MCF 10A (cell line): ENCODE data around the gene PRRX1. TPM values are rescaled to one million over a fixed set of nuclear protein-coding genes. Genes with fewer than 3 reads are reported as not detected.

Source experiments
- BruUV-seq: library from RNA; stranded (reverse); fragments of 400-500 nt; replicated peaks from 2 replicates; lab custom pipeline; 2021; lab: Mats Ljungman, UMichigan
- CTCF ChIA-PET: fragments of 300-600 bp; sonication (Branson Sonifier 250); formaldehyde crosslinking; extraction: SDS; loops from one replicate; lab custom pipeline; 2021; ENCODE audit warnings: antibody characterized with exemption, inconsistent platforms; lab: Yijun Ruan, JAX
- POLR2A ChIA-PET: fragments of 300-600, 350-650 bp; sonication (Branson Sonifier 250); formaldehyde crosslinking; extraction: SDS; loops from one replicate; lab custom pipeline; 2020; ENCODE audit warnings: antibody characterized with exemption, inconsistent platforms; lab: Yijun Ruan, JAX
- DNase-seq: peaks from one replicate; pipeline ENCODE4 v3.0.0-alpha.2; 2018; ENCODE audit not compliant: unreplicated experiment
- H3K27ac Mint-ChIP-seq: one replicate; pipeline ENCODE4 v1.8.0; 2022; ENCODE audit warnings: mild to moderate bottlenecking, low read depth, mixed read lengths; ENCODE audit not compliant: unreplicated experiment
- H3K27me3 Mint-ChIP-seq: one replicate; pipeline ENCODE4 v1.8.0; 2022; ENCODE audit warnings: mixed read lengths; ENCODE audit not compliant: insufficient read depth, unreplicated experiment
- H3K36me3 Mint-ChIP-seq: one replicate; pipeline ENCODE4 v1.8.0; 2022; ENCODE audit warnings: mild to moderate bottlenecking, moderate library complexity, mixed read lengths; ENCODE audit not compliant: insufficient read depth, unreplicated experiment
- H3K4me1 Mint-ChIP-seq: one replicate; pipeline ENCODE4 v1.8.0; 2022; ENCODE audit warnings: mixed read lengths; ENCODE audit not compliant: insufficient read depth, unreplicated experiment
- H3K4me3 Mint-ChIP-seq: one replicate; pipeline ENCODE4 v1.8.0; 2022; ENCODE audit warnings: mild to moderate bottlenecking, moderate library complexity, mixed read lengths; ENCODE audit not compliant: unreplicated experiment
- H3K9me3 Mint-ChIP-seq: one replicate; pipeline ENCODE4 v1.8.0; 2022; ENCODE audit warnings: mixed read lengths; ENCODE audit not compliant: unreplicated experiment
- CTCF ChIP-seq: fragments of 200-600 bp; IDR thresholded peaks from one replicate; pipeline ENCODE4 v1.8.0; 2022; ENCODE audit warnings: antibody characterized with exemption, mild to moderate bottlenecking; ENCODE audit not compliant: unreplicated experiment
- intact Hi-C: fragments of 100-400 bp; cut with micrococcal nuclease; formaldehyde crosslinking; loops from 2 replicates; pipeline ENCODE4 v1.14.1; 2022
- total RNA-seq: library from RNA; stranded (reverse); gene quantifications from 2 replicates; pipeline ENCODE4 v1.2.3, GENCODE V29; 2022

Gene PRRX1
- total RNA-seq, 1 experiment from 2014 or later = not detected

- no peak for DNase-seq
- no peak for TF ChIP-seq CTCF
- H3K27me3 Mint-ChIP-seq = no peaks in the 10 kb centered on the region
- POLR2A ChIA-PET = interaction anchor here (1.1 to 1.4 kb wide), 2 partner anchors 40 to 167 kb away, joined by 3 read pairs; partner anchors contain the start of gene GORAB
- H3K36me3 Mint-ChIP-seq = no peaks in the 10 kb centered on the region
- no peaks in the 10 kb centered on the region for H3K9me3 Mint-ChIP-seq
- no peak overlapping the region for H3K27ac Mint-ChIP-seq
- no peak overlapping the region for H3K4me3 Mint-ChIP-seq
- no TSS peak for BruUV-seq
- CTCF ChIA-PET = interaction anchor here (0.6 to 2.2 kb wide), 5 partner anchors 9 to 231 kb away, joined by 3 to 8 read pairs (median 4); no protein-coding TSS in a partner anchor
- peaks cover 12% of the 10 kb centered on the region for H3K4me1 Mint-ChIP-seq
- intact Hi-C loops = no loop called here
These were observed 34.7 kb downstream of the PRRX1 start for GRCh38 chr1:170698301-170699275.

- no TSS peak for BruUV-seq
These were observed 35.8 kb downstream of the PRRX1 start for GRCh38 chr1:170699696-170700095.

GRCh38 chr1:170700842-170701615 is 37.1 kb downstream of the PRRX1 start:
- Mint-ChIP-seq H3K9me3 (no peaks in the 10 kb centered on the region), H3K4me1 (peaks cover 12% of the 10 kb centered on the region), H3K27ac (no peak overlapping the region), H3K27me3 (no peaks in the 10 kb centered on the region), H3K4me3 (no peak overlapping the region), H3K36me3 (no peaks in the 10 kb centered on the region)
- POLR2A ChIA-PET = no interaction called here
- intact Hi-C loops = loop anchor here (10.0 kb wide), 1 partner anchor 626 kb away; the partner anchor contains the start of gene KIFAP3
- CTCF ChIA-PET = interaction anchor here (1.8 kb wide), 1 partner anchor 11 kb away, joined by 13 read pairs; no protein-coding TSS in a partner anchor
- no peak for TF ChIP-seq CTCF
- no TSS peak for BruUV-seq
- no peak for DNase-seq

More at GRCh38 chr1:170699696-170700095, 35.8 kb downstream of the PRRX1 start:
- H3K4me1 Mint-ChIP-seq = peaks cover 12% of the 10 kb centered on the region
- H3K9me3 Mint-ChIP-seq = no peaks in the 10 kb centered on the region
- H3K27me3 Mint-ChIP-seq = no peaks in the 10 kb centered on the region
- no peak for DNase-seq
- intact Hi-C loops = loop anchor here (10.0 kb wide), 1 partner anchor 625 kb away; the partner anchor contains the start of gene KIFAP3
- H3K4me3 Mint-ChIP-seq = no peak overlapping the region
- ChIA-PET POLR2A (interaction anchor here (1.1 kb wide), 1 partner anchor 39 kb away, joined by 3 read pairs; no protein-coding TSS in a partner anchor), CTCF (interaction anchor here (1.0 to 2.2 kb wide), 5 partner anchors 9 to 23 kb away, joined by 3 to 13 read pairs (median 4); no protein-coding TSS in a partner anchor)
- no peak for TF ChIP-seq CTCF
- no peaks in the 10 kb centered on the region for H3K36me3 Mint-ChIP-seq
- H3K27ac Mint-ChIP-seq = no peak overlapping the region
